K562 (cell line): ENCODE measurements around the gene LZTR1. TPM values are rescaled to one million over a fixed set of nuclear protein-coding genes. Genes with fewer than 3 reads are reported as not detected.

Source experiments
- ATAC-seq: fragments of 200-7000 bp; cut with Tn5 transposase; 3 replicates; pipeline ENCODE4 v1.9.1; 2020; ENCODE audit warnings: moderate library complexity
- BruUV-seq: library from RNA; stranded (reverse); fragments of 400-500 nt; replicated peaks from 2 replicates; lab custom pipeline; 2021; lab: Mats Ljungman, UMichigan
- CTCF ChIA-PET: fragments of 300-600 bp; formaldehyde crosslinking; extraction: SDS; loops from one replicate; lab custom pipeline; 2021; ENCODE audit warnings: low intra/inter-chr PET ratio; lab: Yijun Ruan, JAX
- POLR2A ChIA-PET: fragments of 300-600, 350-650 bp; sonication (Branson Sonifier 250); formaldehyde crosslinking; extraction: SDS; loops from one replicate; lab custom pipeline; 2021; ENCODE audit warnings: antibody characterized with exemption, inconsistent platforms; lab: Yijun Ruan, JAX
- DNase-seq, 4 experiments: peaks; one replicate each; pipeline versions ENCODE4 v3.0.0 to v3.0.0-alpha.2; 2011 to 2018; ENCODE audit warnings: low spot score in 3 of 4, mixed read lengths in 3 of 4; ENCODE audit errors: extremely low read depth in 1 of 4
- FAIRE-seq: peaks from 2 replicates; lab custom pipeline; 2011; peaks lifted over from hg19 to GRCh38; lab: Jason Lieb, UNC
- H2AFZ ChIP-seq: 2 replicates; pipeline ENCODE4 v1.6.0; 2011; ENCODE audit warnings: low read depth, low read length, control low read depth, inconsistent platforms
- H3K27ac ChIP-seq: fragments of 200-600 bp; 3 replicates; pipeline ENCODE4 v1.8.0; 2011; ENCODE audit warnings: low read depth, mild to moderate bottlenecking, control low read depth, inconsistent platforms, low read length, moderate library complexity, mixed read lengths; ENCODE audit errors: extremely low read depth
- H3K27me3 ChIP-seq, 2 experiments: fragments of 300-600 bp in 1 of 2; 2 replicates in 1 of 2; 3 replicates in 1 of 2; pipeline versions ENCODE4 v1.6.0 to v1.8.0; 2011; ENCODE audit warnings: inconsistent platforms in 2 of 2, low read length in 2 of 2, mild to moderate bottlenecking in 1 of 2, mixed read lengths in 1 of 2, moderate library complexity in 1 of 2; ENCODE audit not compliant: control insufficient read depth in 2 of 2, insufficient read depth in 2 of 2
- H3K36me3 ChIP-seq: fragments of 300-600 bp; 3 replicates; pipeline ENCODE4 v1.8.0; 2011; ENCODE audit warnings: mild to moderate bottlenecking, low read length, inconsistent platforms; ENCODE audit not compliant: control insufficient read depth, insufficient read depth
- H3K4me1 ChIP-seq, 2 experiments: fragments of 200-600 bp in 1 of 2; replicated peaks in 1 of 2; 2 replicates in 1 of 2; 3 replicates in 1 of 2; pipeline versions ENCODE4 v1.5.1 to v1.8.0; 2011; ENCODE audit warnings: inconsistent platforms in 2 of 2, low read length in 2 of 2, mild to moderate bottlenecking in 1 of 2, mixed read lengths in 1 of 2, moderate library complexity in 1 of 2; ENCODE audit not compliant: control insufficient read depth in 2 of 2, insufficient read depth in 2 of 2
- H3K4me2 ChIP-seq: 2 replicates; pipeline ENCODE4 v1.6.1; 2011; ENCODE audit warnings: low read length, control low read depth, inconsistent platforms, mixed read lengths; ENCODE audit not compliant: insufficient read depth
- H3K4me3 ChIP-seq: fragments of 200-600 bp; sonication (generic), shearing (Covaris generic); 2 replicates; pipeline ENCODE4 v1.5.1; 2016; ENCODE audit warnings: control low read depth, inconsistent platforms
- H3K79me2 ChIP-seq: fragments of 200-600 bp; 3 replicates; pipeline ENCODE4 v1.8.0; 2011; ENCODE audit warnings: low read length, inconsistent platforms; ENCODE audit not compliant: control insufficient read depth, insufficient read depth
- H3K9ac ChIP-seq, 2 experiments: 2 replicates each; pipeline versions ENCODE4 v1.6.0 to v1.6.1; 2011; ENCODE audit warnings: low read depth in 2 of 2, low read length in 2 of 2, control low read depth in 1 of 2, inconsistent platforms in 1 of 2, mild to moderate bottlenecking in 1 of 2, mixed read lengths in 1 of 2; ENCODE audit not compliant: insufficient read depth in 1 of 2
- H3K9me1 ChIP-seq: one replicate; pipeline ENCODE4 v1.6.0; 2011; ENCODE audit warnings: inconsistent platforms, mild to moderate bottlenecking, low read length, moderate library complexity; ENCODE audit not compliant: control insufficient read depth, insufficient read depth
- H3K9me3 ChIP-seq: replicated peaks from 2 replicates; pipeline ENCODE4 v1.5.1; 2011; ENCODE audit warnings: low read depth, low read length, inconsistent platforms; ENCODE audit not compliant: control insufficient read depth, insufficient read depth
- H4K20me1 ChIP-seq: replicated peaks from 2 replicates; pipeline ENCODE4 v1.6.1; 2011; ENCODE audit warnings: low read length, inconsistent platforms, mixed read lengths; ENCODE audit not compliant: control insufficient read depth, insufficient read depth
- CBX3 ChIP-seq, 2 experiments: IDR thresholded peaks; 1 replicate in 1 of 2; 2 replicates in 1 of 2; pipeline ENCODE4 v1.6.1; 2012; ENCODE audit warnings: inconsistent platforms in 2 of 2, low read length in 2 of 2, borderline replicate concordance in 1 of 2, control low read depth in 1 of 2
- HCFC1 ChIP-seq: IDR thresholded peaks from 2 replicates; pipeline ENCODE4 v1.6.1; 2012; ENCODE audit warnings: low read depth, low read length, improper control_type of control experiment
- HLTF ChIP-seq: fragments of 450-650 bp; IDR thresholded peaks from 2 replicates; pipeline ENCODE4 v1.6.1; 2016
- POLR2B ChIP-seq: fragments of 450-650 bp; IDR thresholded peaks from 2 replicates; pipeline ENCODE4 v1.6.1; 2018; ENCODE audit warnings: low read depth; ENCODE audit not compliant: partially characterized antibody
- SIN3B ChIP-seq: fragments of 450-650 bp; IDR thresholded peaks from 2 replicates; pipeline ENCODE4 v1.6.1; 2017; ENCODE audit warnings: low read depth, mild to moderate bottlenecking, moderate library complexity
- SUPT5H ChIP-seq: fragments of 450-650 bp; IDR thresholded peaks from 2 replicates; pipeline ENCODE4 v1.6.1; 2016
- TCF7 ChIP-seq: sonication (generic); IDR thresholded peaks from 2 replicates; pipeline ENCODE4 v1.6.1; 2016; ENCODE audit warnings: antibody characterized with exemption, borderline replicate concordance
- ZNF318 ChIP-seq, 2 experiments: fragments of 450-650 bp; IDR thresholded peaks; 2 replicates each; pipeline ENCODE4 v1.6.1; 2016; ENCODE audit warnings: mild to moderate bottlenecking in 2 of 2, borderline replicate concordance in 1 of 2, low read depth in 1 of 2, moderate library complexity in 1 of 2
- ZNF766 ChIP-seq: fragments of 200-800 bp; sonication (Bioruptor generic); conservative IDR thresholded peaks from 2 replicates; pipeline ENCODE4 v1.6.1; 2016; ENCODE audit warnings: missing genetic modification characterization, missing compliant biosample characterization
- WGBS: fragments of 100-300 bp; shearing (Covaris generic); methylation state at CpG from one replicate; pipeline ENCODE4 v1.1.6; 2016; ENCODE audit warnings: low coverage, mixed read lengths; ENCODE audit not compliant: insufficient coverage; ENCODE audit errors: missing lambda C conversion rate; 5-methylcytosine and 5-hydroxymethylcytosine counted together
- in situ Hi-C: fragments of 300-500 bp; cut with MboI; formaldehyde crosslinking; loops from 4 replicates; pipeline ENCODE4 v1.15.0; 2018; ENCODE audit warnings: inconsistent platforms, mixed read lengths
- intact Hi-C: fragments of 100-400 bp; cut with micrococcal nuclease; formaldehyde crosslinking; loops from 2 replicates; pipeline ENCODE4 v1.14.2; 2022
- polyA plus RNA-seq, 8 experiments: library from polyadenylated mRNA; depleted of rRNA in 4 of 8; stranded (reverse) in 5 of 8; unstranded in 3 of 8; fragments of >200 nt; fragmentation: Nextera tagmentation in 2 of 8; fragmentation: Illumina TruSeq in 1 of 8; extraction: Ambion mirVana in 2 of 8; extraction: Trizol in 1 of 8; gene quantifications; 2 replicates each; pipeline versions ENCODE4 v1.2.1 to v1.2.3, GENCODE V29; 2011 to 2014; ENCODE audit warnings: inconsistent platforms in 1 of 8, missing spikeins in 1 of 8
- total RNA-seq, 7 experiments: library from RNA; depleted of rRNA in 6 of 7; stranded (reverse); fragments of >200 nt in 6 of 7; fragmentation: Illumina TruSeq in 2 of 7; extraction: Trizol in 2 of 7; gene quantifications; 2 replicates each; pipeline versions ENCODE4 v1.2.1 to v1.2.3, GENCODE V29; 2011 to 2021; ENCODE audit warnings: low replicate concordance in 1 of 7
- TF ChIP-seq, protein P1 (sequence below): fragments of 450-650 bp; formaldehyde crosslinking; IDR thresholded peaks from 2 replicates; pipeline ENCODE4 v1.4.0; 2020; ENCODE audit warnings: mild to moderate bottlenecking, moderate library complexity

Gene LZTR1
- total and polyA plus RNA-seq, 9 of the 15 experiments (the other 6 are each of a cell fraction or from before 2014, with no cell fraction given) = 2.2 to 135 (median 63.0) TPM

DNA sequence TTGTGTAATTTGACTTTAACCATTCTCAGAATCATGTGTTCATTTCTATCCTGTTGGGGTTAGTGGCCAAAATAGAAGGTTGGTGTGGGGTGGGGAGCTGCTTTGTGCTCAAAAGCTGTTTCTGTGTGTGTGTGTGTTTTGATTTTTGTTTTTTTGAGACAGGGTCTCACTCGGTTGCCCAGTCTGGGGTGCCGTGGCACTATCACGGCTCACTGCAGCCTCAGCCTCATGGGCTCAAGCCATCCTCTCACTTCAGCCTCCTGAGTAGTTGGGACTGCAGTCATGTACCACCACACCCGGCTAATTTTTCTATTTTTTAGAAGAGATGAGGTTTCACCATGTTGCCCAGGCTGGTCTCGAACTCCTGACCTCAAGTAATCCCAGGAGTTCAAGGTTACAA lies 33.1 kb upstream of the LZTR1 start:
- Histone ChIP-seq H3K4me1 (peaks cover 4 to 13% of the 10 kb centered on the region in 2 experiments; a peak in 3 of 5 replicates), H4K20me1 (peaks cover 96% of the 10 kb centered on the region), H3K9me1 (peaks cover 24% of the 10 kb centered on the region), H3K27me3 (no peaks in the 10 kb centered on the region), H3K36me3 (peaks cover 94% of the 10 kb centered on the region), H3K4me2 (no peak overlapping the region), H3K27ac (no peak overlapping the region), H2AFZ (no peak overlapping the region), H3K9ac (no peak overlapping the region), H3K79me2 (peaks cover 92% of the 10 kb centered on the region), H3K9me3 (no peaks in the 10 kb centered on the region), H3K4me3 (no peak overlapping the region)
- FAIRE-seq (no peak), DNase-seq (no peak), ATAC-seq (no peak)
- BruUV-seq = no TSS peak
- intact Hi-C loops (no loop called here), in situ Hi-C loops (no loop called here)
- WGBS = 95% methylated on average over 5 of the region's 5 CpGs
- ChIA-PET CTCF (no interaction called here), POLR2A (interaction anchor here (1.0 to 64.4 kb wide), 3 partner anchors 24 to 78 kb away, joined by 4 to 1556 read pairs (median 177); partner anchors contain the start of genes AIFM3 and CRKL)
- TF ChIP-seq POLR2B (no peak), SIN3B (no peak), CBX3 (IDR thresholded peaks at IDR 0.05; ENCODE audit: borderline replicate concordance in 1 of 2, low read length in 2 of 2) (no peak), HLTF (0 out of 2 replicates have a peak, but pooled peaks have one; percentile 21), TCF7 (no peak), ZNF318 (IDR thresholded peaks at IDR 0.05; ENCODE audit: borderline replicate concordance in 1 of 2, low read depth in 1 of 2) (no peak), ZNF766 (no peak), HCFC1 (no peak), SUPT5H (0 out of 2 replicates have a peak, but pooled peaks have one; percentile 48)
- TF ChIP-seq, protein P1, sequence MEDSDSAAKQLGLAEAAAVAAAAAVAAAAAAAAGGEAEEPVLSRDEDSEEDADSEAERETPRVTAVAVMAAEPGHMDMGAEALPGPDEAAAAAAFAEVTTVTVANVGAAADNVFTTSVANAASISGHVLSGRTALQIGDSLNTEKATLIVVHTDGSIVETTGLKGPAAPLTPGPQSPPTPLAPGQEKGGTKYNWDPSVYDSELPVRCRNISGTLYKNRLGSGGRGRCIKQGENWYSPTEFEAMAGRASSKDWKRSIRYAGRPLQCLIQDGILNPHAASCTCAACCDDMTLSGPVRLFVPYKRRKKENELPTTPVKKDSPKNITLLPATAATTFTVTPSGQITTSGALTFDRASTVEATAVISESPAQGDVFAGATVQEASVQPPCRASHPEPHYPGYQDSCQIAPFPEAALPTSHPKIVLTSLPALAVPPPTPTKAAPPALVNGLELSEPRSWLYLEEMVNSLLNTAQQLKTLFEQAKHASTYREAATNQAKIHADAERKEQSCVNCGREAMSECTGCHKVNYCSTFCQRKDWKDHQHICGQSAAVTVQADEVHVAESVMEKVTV = no peak
